Aorta (tissue), 5 donors: ENCODE results near the gene MRPS14. TPM values are rescaled to one million over a fixed set of nuclear protein-coding genes. Genes with fewer than 3 reads are reported as not detected.

Source experiments
- ATAC-seq: fragments of 200-7000 bp; cut with Tn5 transposase; one replicate; pipeline ENCODE4 v1.9.1; 2022; ENCODE audit warnings: moderate library complexity; ENCODE audit not compliant: low FRiP score
- DNase-seq, 2 donors: peaks; one replicate each; pipeline ENCODE4 v3.0.0-alpha.2; 2020
- H3K27ac ChIP-seq, 2 donors: one replicate each; pipeline ENCODE4 v1.5.1; 2013; ENCODE audit warnings: low read length in 2 of 2, mild to moderate bottlenecking in 2 of 2, moderate library complexity in 2 of 2, control low read depth in 1 of 2, inconsistent platforms in 1 of 2, low read depth in 1 of 2
- H3K27me3 ChIP-seq, 2 donors: one replicate each; pipeline ENCODE4 v1.6.1; 2013; ENCODE audit warnings: control low read depth in 1 of 2, low read length in 1 of 2, mild to moderate bottlenecking in 1 of 2, moderate library complexity in 1 of 2; ENCODE audit not compliant: insufficient read depth in 2 of 2, control insufficient read depth in 1 of 2
- H3K36me3 ChIP-seq, 2 donors: one replicate each; pipeline ENCODE4 v1.6.1; 2013; ENCODE audit warnings: control low read depth in 1 of 2, low read length in 1 of 2, mild to moderate bottlenecking in 1 of 2; ENCODE audit not compliant: insufficient read depth in 2 of 2, control insufficient read depth in 1 of 2
- H3K4me1 ChIP-seq, 2 donors: one replicate each; pipeline ENCODE4 v1.6.1; 2013; ENCODE audit warnings: low read length in 2 of 2, control low read depth in 1 of 2, mild to moderate bottlenecking in 1 of 2, moderate library complexity in 1 of 2; ENCODE audit not compliant: insufficient read depth in 2 of 2, control insufficient read depth in 1 of 2
- H3K4me3 ChIP-seq, 2 donors: one replicate each; pipeline ENCODE4 v1.5.1; 2013; ENCODE audit warnings: low read length in 2 of 2, control low read depth in 1 of 2, mild to moderate bottlenecking in 1 of 2
- H3K9me3 ChIP-seq: one replicate; pipeline ENCODE4 v1.6.1; 2013; ENCODE audit warnings: mild to moderate bottlenecking, low read length; ENCODE audit not compliant: control insufficient read depth
- WGBS, 2 donors: extraction: QIAGEN DNeasy Blood & Tissue Kit; methylation state at CpG; one replicate each; pipeline ENCODE4 v1.1.7; 2013; 5-methylcytosine and 5-hydroxymethylcytosine counted together
- intact Hi-C, 2 donors: fragments of 100-400 bp; cut with DNase I; formaldehyde crosslinking; loops; one replicate each; pipeline versions ENCODE4 v1.14.2 to v1.15.0; 2022
- long read RNA-seq, 2 donors: library from polyadenylated mRNA; unstranded; transcript quantifications; one replicate each; pipeline ENCODE4 v2.0.0, GENCODE V29; 2020 to 2021
- polyA plus RNA-seq, 2 donors: library from polyadenylated mRNA; stranded (reverse); fragments of 200-250 nt; gene quantifications; one replicate each; pipeline ENCODE4 v1.2.3, GENCODE V29; 2013
- total RNA-seq, 2 donors: library from RNA; stranded (reverse); fragmentation: NEBNext Ultra II Directional; extraction: Animal tissue kit (Norgen Biotek cat#: 25700); gene quantifications; one replicate each; pipeline ENCODE4 v1.2.1, GENCODE V29; 2021
- donor health status: healthy with polysubstance abuse.
- donor health status: Bipolar disorder and iron deficiency.
- donor health status: DM: no; HTN: no; CAD: no.
- donor health status: DM: no; HTN: no; CAD: no.
- donor health status: DM: yes; HTN: yes; CAD: no.

MRPS14 gene
- 10 to 100 TPM; 22.0 to 28.3 TPM for total RNA-seq
- polyA plus RNA-seq, result 10 to 100 TPM; 21.5 to 22.7 TPM
- long read RNA-seq, donor 1, transcript MRPS14-202 (3 exons, 2,115 nt), result major isoform, 19 of 33 reads
- long read RNA-seq, donor 1, partial matches to known transcripts, result 1 of 33 reads
- long read RNA-seq, donor 1, other reads (novel, unspliced or antisense), result 9 of 33 reads
- long read RNA-seq, donor 2, transcript MRPS14-202 (3 exons, 2,115 nt), result major isoform, 11 of 13 reads
- long read RNA-seq, donor 2, partial matches to known transcripts, result 0 of 13 reads
- long read RNA-seq, donor 2, other reads (novel, unspliced or antisense), result 2 of 13 reads

GRCh38 chr1:175023043-175023921 lies at the start of gene MRPS14:
MRPS14 (minus strand) TSS chr1:175023425; CDS start chr1:175023408, 17 bp downstream.
- no peaks in the 10 kb centered on the region for H3K9me3 ChIP-seq
- DNase-seq (peak; percentile 98 to 99), ATAC-seq (peak; percentile 100)
- peak within 1 kb of the TSS; percentile 84 to 90 for H3K4me3 ChIP-seq
- H3K27me3 ChIP-seq, result no peaks in the 10 kb centered on the region
- no peaks in the 10 kb centered on the region for H3K36me3 ChIP-seq
- WGBS, 2 donors, result 3% methylated on average over 42 of the region's 42 CpGs
- H3K4me1 ChIP-seq, result no peaks in the 10 kb centered on the region
- intact Hi-C loops, result loop anchor here (1.0 to 5.0 kb wide), 2 partner anchors 24 to 1184 kb away; partner anchors contain the start of genes CACYBP (in 1 of the 2) and COP1 (in 1 of the 2)
- peak within 1 kb of the TSS; percentile 76 to 80 for H3K27ac ChIP-seq

- no peaks in the 10 kb centered on the region for H3K36me3 ChIP-seq
- H3K27ac ChIP-seq, result no peak overlapping the region
These were observed 49.1 kb upstream of the MRPS14 start for GRCh38 chr1:175072099-175072951.

GRCh38 chr1:175071276-175071943 lies 48.2 kb upstream of the MRPS14 start:
- WGBS, 2 donors, result 67 to 79% methylated on average over 3 of the region's 3 CpGs
- no peak overlapping the region for H3K27ac ChIP-seq
- intact Hi-C loops, result no loop called here

More at GRCh38 chr1:175072099-175072951, 49.1 kb upstream of the MRPS14 start:
- H3K27me3 ChIP-seq, result no peaks in the 10 kb centered on the region
- 12% methylated on average over 10 of the region's 10 CpGs for WGBS, 2 donors
- H3K4me3 ChIP-seq, result no peak overlapping the region
- intact Hi-C loops, result no loop called here
- H3K4me1 ChIP-seq, result no peaks in the 10 kb centered on the region
- DNase-seq (peak in 1 of 2 donors; percentile 61), ATAC-seq (peak; percentile 62)
- no peaks in the 10 kb centered on the region for H3K9me3 ChIP-seq

GRCh38 chr1:175070818-175071217 lies 47.6 kb upstream of the MRPS14 start:
- Histone ChIP-seq H3K27ac (no peak overlapping the region), H3K4me1 (no peaks in the 10 kb centered on the region), H3K9me3 (no peaks in the 10 kb centered on the region), H3K36me3 (no peaks in the 10 kb centered on the region), H3K4me3 (no peak overlapping the region), H3K27me3 (no peaks in the 10 kb centered on the region)
- DNase-seq (no peak), ATAC-seq (no peak)
- intact Hi-C loops, result no loop called here

More at GRCh38 chr1:175071276-175071943, 48.2 kb upstream of the MRPS14 start:
- DNase-seq, result no peak
- ATAC-seq, result no peak
- H3K4me1 ChIP-seq, result no peaks in the 10 kb centered on the region
- H3K4me3 ChIP-seq, result no peak overlapping the region
- H3K27me3 ChIP-seq, result no peaks in the 10 kb centered on the region
- H3K9me3 ChIP-seq, result no peaks in the 10 kb centered on the region
- H3K36me3 ChIP-seq, result no peaks in the 10 kb centered on the region

- DNase-seq (no peak), ATAC-seq (no peak)
- no peaks in the 10 kb centered on the region for H3K36me3 ChIP-seq
- H3K27ac ChIP-seq, result no peak within 1 kb of the TSS
- H3K27me3 ChIP-seq, result no peaks in the 10 kb centered on the region
- no peaks in the 10 kb centered on the region for H3K4me1 ChIP-seq
- WGBS, 2 donors, result 55 to 67% methylated on average over 9 of the region's 9 CpGs
- intact Hi-C loops, result no loop called here
- H3K9me3 ChIP-seq, result no peaks in the 10 kb centered on the region
- H3K4me3 ChIP-seq, result no peak within 1 kb of the TSS
These were observed 44.3 kb upstream of the MRPS14 start, which contains the start of gene TNN for GRCh38 chr1:175067362-175068106. TNN (plus strand) TSS chr1:175067833; CDS start chr1:175077419, 9,586 bp downstream.

GRCh38 chr1:175062858-175063257 lies 39.6 kb upstream of the MRPS14 start:
- DNase-seq (no peak), ATAC-seq (no peak)
- Histone ChIP-seq H3K27ac (no peak overlapping the region), H3K36me3 (no peaks in the 10 kb centered on the region), H3K4me3 (no peak overlapping the region), H3K27me3 (no peaks in the 10 kb centered on the region), H3K4me1 (no peaks in the 10 kb centered on the region), H3K9me3 (no peaks in the 10 kb centered on the region)
- WGBS, 2 donors, result 44 to 49% methylated on average over 2 of the region's 2 CpGs
- intact Hi-C loops, result no loop called here

- DNase-seq (no peak), ATAC-seq (no peak)
- Histone ChIP-seq H3K4me1 (no peaks in the 10 kb centered on the region), H3K36me3 (no peaks in the 10 kb centered on the region), H3K27me3 (no peaks in the 10 kb centered on the region), H3K4me3 (no peak overlapping the region), H3K9me3 (no peaks in the 10 kb centered on the region), H3K27ac (no peak overlapping the region)
- intact Hi-C loops, result no loop called here
- WGBS, 2 donors, result 46 to 51% methylated on average over 1 of the region's 1 CpG
These were observed 39.1 kb upstream of the MRPS14 start for GRCh38 chr1:175062339-175062738.
